K562 (cell line): Measurements from ENCODE around the gene SLC9C2. TPM values are rescaled to one million over a fixed set of nuclear protein-coding genes. Genes with fewer than 3 reads are reported as not detected.

Experiments used
- AFF1 ChIP-seq, 2 experiments: fragments of 450-650 bp; IDR thresholded peaks; 2 replicates each; pipeline ENCODE4 v1.6.1; 2018; ENCODE audit warnings: mild to moderate bottlenecking in 2 of 2, low read depth in 1 of 2; ENCODE audit not compliant: partially characterized antibody in 2 of 2
- CREM ChIP-seq: IDR thresholded peaks from 2 replicates; pipeline ENCODE4 v1.6.1; 2014; ENCODE audit warnings: antibody characterized with exemption, low read depth
- ILF3 ChIP-seq: fragments of 450-650 bp; IDR thresholded peaks from 2 replicates; pipeline ENCODE4 v1.6.1; 2018; ENCODE audit warnings: antibody characterized with exemption, mild to moderate bottlenecking, moderate library complexity, borderline replicate concordance
- IRF9 ChIP-seq: fragments of 450-650 bp; IDR thresholded peaks from 2 replicates; pipeline ENCODE4 v1.6.1; 2016; ENCODE audit warnings: missing biosample characterization, missing genetic modification characterization
- MNT ChIP-seq, 2 experiments: fragments of 450-650 bp; conservative IDR thresholded peaks; 2 replicates each; pipeline ENCODE4 v1.6.1; 2017; ENCODE audit warnings: mild to moderate bottlenecking in 2 of 2, moderate library complexity in 2 of 2
- NR3C1 ChIP-seq: sonication (generic); formaldehyde crosslinking; IDR thresholded peaks from 2 replicates; pipeline ENCODE4 v1.8.1; 2022; ENCODE audit warnings: missing genetic modification reagents
- RAD21 ChIP-seq, 2 experiments: fragments of 250-450 bp in 1 of 2; fragments of 450-650 bp in 1 of 2; sonication (Bioruptor Pico) in 1 of 2; formaldehyde crosslinking in 1 of 2; IDR thresholded peaks in 1 of 2; conservative IDR thresholded peaks in 1 of 2; 2 replicates each; pipeline versions ENCODE4 v1.4.0 to v1.8.0; 2020 to 2022; ENCODE audit warnings: mild to moderate bottlenecking in 2 of 2, moderate library complexity in 1 of 2
- RBBP5 ChIP-seq: fragments of 200-600 bp; sonication (generic); IDR thresholded peaks from 2 replicates; pipeline ENCODE4 v1.6.1; 2012; ENCODE audit warnings: borderline replicate concordance, mild to moderate bottlenecking, low read length, control low read depth, inconsistent platforms; ENCODE audit not compliant: insufficient read depth, poor library complexity, severe bottlenecking
- RBM25 ChIP-seq: fragments of 200-400 bp; formaldehyde crosslinking; IDR thresholded peaks from 2 replicates; pipeline ENCODE4 v1.6.1; 2018; ENCODE audit warnings: low read length, low read depth, moderate library complexity; ENCODE audit not compliant: severe bottlenecking
- RNF2 ChIP-seq: sonication (generic); IDR thresholded peaks from 2 replicates; pipeline ENCODE4 v1.6.1; 2016
- SAP30 ChIP-seq: fragments of 200-600 bp; sonication (generic); IDR thresholded peaks from 2 replicates; pipeline ENCODE4 v1.6.1; 2012; ENCODE audit warnings: borderline replicate concordance, low read depth, mild to moderate bottlenecking, moderate library complexity, low read length, control low read depth, inconsistent platforms; ENCODE audit not compliant: insufficient read depth, poor library complexity, severe bottlenecking
- SRSF9 ChIP-seq: fragments of 200-400 bp; formaldehyde crosslinking; IDR thresholded peaks from 2 replicates; pipeline ENCODE4 v1.6.1; 2017; ENCODE audit warnings: low read depth, low read length, borderline replicate concordance
- TAF7 ChIP-seq: fragments of 450-650 bp; IDR thresholded peaks from 2 replicates; pipeline ENCODE4 v1.6.1; 2016; ENCODE audit warnings: missing genetic modification characterization, missing compliant biosample characterization
- VEZF1 ChIP-seq: fragments of 200-800 bp; sonication (Bioruptor generic); IDR thresholded peaks from 2 replicates; pipeline ENCODE4 v1.6.1; 2017; ENCODE audit warnings: missing genetic modification characterization, missing compliant biosample characterization
- ZFP36 ChIP-seq: fragments of 150-350 bp; IDR thresholded peaks from 2 replicates; pipeline ENCODE4 v1.6.1; 2018; ENCODE audit warnings: low read length, low read depth; ENCODE audit not compliant: partially characterized antibody
- ZNF175 ChIP-seq: fragments of 200-800 bp; sonication (Bioruptor generic); IDR thresholded peaks from 2 replicates; pipeline ENCODE4 v1.6.1; 2016; ENCODE audit warnings: low read depth, mild to moderate bottlenecking, missing genetic modification characterization, missing compliant biosample characterization
- ZNF263 ChIP-seq: sonication (generic); formaldehyde crosslinking; IDR thresholded peaks from 2 replicates; pipeline ENCODE4 v1.8.0; 2022; ENCODE audit warnings: mild to moderate bottlenecking, missing genetic modification reagents, borderline replicate concordance
- ZNF41 ChIP-seq: fragments of 250-450 bp; sonication (Bioruptor Pico); conservative IDR thresholded peaks from 2 replicates; pipeline ENCODE4 v1.4.0; 2020; ENCODE audit warnings: mild to moderate bottlenecking
- ZNF583 ChIP-seq: fragments of 250-450 bp; sonication (Bioruptor Pico); IDR thresholded peaks from 2 replicates; pipeline ENCODE4 v1.4.0; 2020
- polyA plus RNA-seq, 8 experiments: library from polyadenylated mRNA; depleted of rRNA in 4 of 8; stranded (reverse) in 5 of 8; unstranded in 3 of 8; fragments of >200 nt; fragmentation: Nextera tagmentation in 2 of 8; fragmentation: Illumina TruSeq in 1 of 8; extraction: Ambion mirVana in 2 of 8; extraction: Trizol in 1 of 8; gene quantifications; 2 replicates each; pipeline versions ENCODE4 v1.2.1 to v1.2.3, GENCODE V29; 2011 to 2014; ENCODE audit warnings: inconsistent platforms in 1 of 8, missing spikeins in 1 of 8
- total RNA-seq, 7 experiments: library from RNA; depleted of rRNA in 6 of 7; stranded (reverse); fragments of >200 nt in 6 of 7; fragmentation: Illumina TruSeq in 2 of 7; extraction: Trizol in 2 of 7; gene quantifications; 2 replicates each; pipeline versions ENCODE4 v1.2.1 to v1.2.3, GENCODE V29; 2011 to 2021; ENCODE audit warnings: low replicate concordance in 1 of 7

Gene SLC9C2
- total and polyA plus RNA-seq, 9 of the 15 experiments (the other 6 are each of a cell fraction or from before 2014, with no cell fraction given): 0.11 to 0.22 (median 0.15) TPM; not detected in 5

DNA sequence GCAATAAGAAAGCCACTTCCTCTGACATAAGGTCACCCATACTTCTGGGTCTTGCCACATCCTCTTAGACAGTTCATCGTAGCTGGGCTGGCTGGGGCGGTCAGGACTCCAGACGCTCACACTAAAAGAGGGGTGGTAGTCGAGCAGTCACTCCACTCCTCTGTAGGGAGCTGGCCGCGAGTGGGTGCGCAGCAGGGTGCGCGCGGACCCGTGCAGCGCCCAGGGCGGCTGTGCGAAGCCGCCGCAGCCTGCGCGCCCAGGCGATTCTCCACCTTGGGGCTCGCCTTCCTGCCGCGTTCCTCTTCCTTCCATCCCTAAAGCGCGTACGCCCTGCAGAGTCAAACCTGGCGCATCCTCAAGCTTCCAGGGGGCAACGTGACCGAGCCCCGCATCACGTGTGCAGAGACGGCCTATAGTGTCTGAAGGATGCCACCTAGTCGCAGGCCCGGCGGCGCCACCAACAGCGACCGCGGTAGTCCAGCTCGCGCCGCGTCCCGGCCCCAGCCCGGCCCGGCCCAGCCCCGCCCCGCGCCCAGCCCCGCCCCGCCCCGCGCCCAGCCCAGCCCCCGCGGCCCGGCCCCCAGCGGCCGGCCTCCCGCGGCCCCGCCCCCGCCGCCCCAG lies 126.1 kb downstream of the SLC9C2 start (continued):
- TF ChIP-seq CREM: peak; percentile 97
- TF ChIP-seq ILF3: no peak; the same call in 1 of the 2 replicates
- peak; percentile 45; the same call in 1 of the 2 replicates for TF ChIP-seq ZNF583 (CRISPR knock-in tag)
- no peak for TF ChIP-seq IRF9 (tag)
- TF ChIP-seq VEZF1: peak; percentile 90
- TF ChIP-seq RBM25: no peak
- TF ChIP-seq SRSF9: no peak
- peak; percentile 72 for TF ChIP-seq SAP30
- TF ChIP-seq ZFP36: peak; percentile 2
- TF ChIP-seq RAD21 (CRISPR knock-in tag; conservative IDR thresholded peaks at IDR 0.05 in 1 of 2, IDR thresholded peaks at IDR 0.05 in 1 of 2): peak in 1 of 2 experiments; percentile 32; a peak in 2 of 4 replicates
- peak; percentile 25; the same call in 1 of the 2 replicates for TF ChIP-seq ZNF263 (CRISPR knock-in tag)
- no peak for TF ChIP-seq TAF7 (tag)
- no peak for TF ChIP-seq AFF1 (IDR thresholded peaks at IDR 0.05; ENCODE audit: low read depth in 1 of 2, partially characterized antibody in 2 of 2)
- TF ChIP-seq NR3C1 (CRISPR knock-in tag): no peak
- no peak for TF ChIP-seq ZNF41
- peak; percentile 76 to 84 for TF ChIP-seq MNT (conservative IDR thresholded peaks at IDR 0.05)
- TF ChIP-seq RBBP5: peak; percentile 58
- TF ChIP-seq RNF2: no peak; the same call in 1 of the 2 replicates
- TF ChIP-seq ZNF175 (CRISPR knock-in tag): no peak
